Immature natural killer cell (primary cell): ENCODE data around the gene BHLHE23. TPM values are rescaled to one million over a fixed set of nuclear protein-coding genes. Genes with fewer than 3 reads are reported as not detected.

Experiments
- DNase-seq, 3 donors: peaks; one replicate each; pipeline ENCODE4 v3.0.0; 2022; ENCODE audit warnings: mixed read lengths in 1 of 3
- H3K27ac Mint-ChIP-seq, 6 donors: one replicate each; pipeline ENCODE4 v1.8.0; 2020; ENCODE audit warnings: mixed read lengths in 6 of 6, mild to moderate bottlenecking in 5 of 6, inconsistent platforms in 4 of 6, moderate library complexity in 3 of 6
- H3K27me3 Mint-ChIP-seq, 3 donors: one replicate each; pipeline ENCODE4 v1.8.0; 2020 to 2021; ENCODE audit warnings: low read depth in 3 of 3, mild to moderate bottlenecking in 3 of 3, mixed read lengths in 3 of 3, moderate library complexity in 3 of 3, inconsistent platforms in 1 of 3
- H3K36me3 Mint-ChIP-seq, 3 donors: one replicate each; pipeline ENCODE4 v1.8.0; 2020; ENCODE audit warnings: mixed read lengths in 3 of 3, inconsistent platforms in 2 of 3, mild to moderate bottlenecking in 2 of 3
- H3K4me1 Mint-ChIP-seq, 2 donors: one replicate each; pipeline ENCODE4 v1.8.0; 2020; ENCODE audit warnings: inconsistent platforms in 2 of 2, mild to moderate bottlenecking in 2 of 2, mixed read lengths in 2 of 2, moderate library complexity in 1 of 2
- H3K4me3 Mint-ChIP-seq, 5 donors: one replicate each; pipeline ENCODE4 v1.8.0; 2020; ENCODE audit warnings: mild to moderate bottlenecking in 5 of 5, mixed read lengths in 5 of 5, inconsistent platforms in 3 of 5, moderate library complexity in 3 of 5
- H3K9me3 Mint-ChIP-seq, 6 donors: one replicate each; pipeline ENCODE4 v1.8.0; 2020; ENCODE audit warnings: mild to moderate bottlenecking in 6 of 6, mixed read lengths in 6 of 6, inconsistent platforms in 4 of 6, moderate library complexity in 3 of 6
- polyA plus RNA-seq, 3 donors: library from polyadenylated mRNA; unstranded; fragments of 300-500 nt; fragmentation: Illumina TruSeq; gene quantifications; one replicate each; pipeline ENCODE4 v1.2.3, GENCODE V29; 2021

Gene BHLHE23
- polyA plus RNA-seq, result not detected

DNA sequence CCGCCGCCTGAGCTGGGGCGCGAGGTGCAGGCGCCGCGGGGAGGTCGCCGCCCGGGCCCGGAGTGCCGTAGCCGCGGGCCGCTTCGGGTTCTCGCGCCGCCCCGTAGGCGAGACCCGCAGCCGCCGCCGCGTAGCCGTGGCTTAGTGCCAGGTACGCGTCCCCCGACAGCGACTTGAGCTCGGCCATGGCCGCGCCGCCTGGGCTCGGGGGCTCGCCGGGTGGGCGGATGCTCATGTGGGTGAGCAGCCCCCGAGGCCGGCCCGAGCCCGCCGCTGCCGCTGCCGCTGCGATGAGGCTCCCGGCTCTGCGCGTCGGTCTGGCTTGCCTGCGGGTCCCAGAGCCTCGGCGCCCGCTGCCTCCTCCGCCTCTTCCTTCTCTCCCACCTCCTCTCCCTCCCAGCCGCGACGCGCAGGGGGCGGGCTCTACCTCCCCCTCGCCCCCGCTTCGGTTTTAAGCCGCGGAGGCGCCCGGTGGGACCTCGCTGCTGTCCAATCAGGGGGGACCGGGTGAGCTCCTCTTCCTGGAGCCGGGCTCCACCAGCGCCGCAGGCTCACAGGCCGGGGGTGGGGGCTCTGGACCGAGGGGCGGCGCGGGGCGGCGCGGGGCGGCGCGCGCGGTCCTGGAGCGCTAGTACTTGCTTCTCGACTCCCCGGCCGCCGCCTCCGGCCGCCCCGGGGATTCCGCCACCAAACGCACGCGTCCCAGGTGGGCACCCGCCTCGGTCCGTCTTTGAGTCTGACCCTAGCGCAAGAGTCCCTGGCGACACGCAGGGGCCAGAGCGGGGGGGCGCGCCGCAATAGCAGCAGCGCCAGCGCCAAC, at the start of gene BHLHE23:
TSS of gene BHLHE23 (minus strand) at position 425 of the 820 bp plus-strand sequence. CDS start at position 235, 190 bp downstream.
- peaks cover 0 to 4% (median 0%) of the 10 kb centered on the region in 6 donors for H3K9me3 Mint-ChIP-seq
- peak in 1 of 3 donors; percentile 14 for DNase-seq
- H3K27ac Mint-ChIP-seq, result no peak within 1 kb of the TSS

DNA sequence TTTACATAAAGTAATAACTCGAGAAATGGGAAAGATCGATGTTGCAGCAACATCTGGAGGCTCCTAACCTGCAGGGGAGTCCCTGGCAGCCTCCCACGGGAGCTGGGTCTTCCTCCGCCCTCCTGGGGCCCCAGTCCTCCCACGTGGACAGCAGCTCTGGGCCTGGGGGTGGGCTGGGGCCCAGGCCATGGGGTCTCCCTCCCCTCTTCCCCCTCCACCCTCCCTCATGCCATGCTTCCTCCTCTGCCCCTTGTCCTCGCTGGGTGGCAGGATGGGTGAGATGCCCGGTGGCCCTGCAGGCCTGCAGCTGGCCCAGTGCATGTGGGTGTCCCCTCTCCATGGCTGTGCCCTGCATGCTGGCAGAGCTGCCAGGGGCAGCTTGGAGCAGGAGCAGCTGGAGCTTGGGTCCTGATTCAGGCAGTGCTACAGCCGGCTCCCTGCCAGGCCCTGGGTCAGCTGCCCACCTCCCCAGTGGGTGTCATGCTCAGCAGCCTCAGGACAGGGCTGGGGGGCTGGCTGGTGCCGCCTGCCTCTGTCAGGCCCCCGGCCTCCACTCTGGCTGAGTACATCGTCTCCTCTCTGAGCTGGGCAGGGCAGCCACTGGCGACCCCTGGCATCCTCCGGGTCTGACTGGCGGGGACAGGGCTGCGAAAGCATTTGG, 48.9 kb upstream of the BHLHE23 start:
- H3K4me1 Mint-ChIP-seq, result no peaks in the 10 kb centered on the region
- no peak overlapping the region for H3K27ac Mint-ChIP-seq
- no peak overlapping the region for H3K4me3 Mint-ChIP-seq
- DNase-seq, result no peak
- no peaks in the 10 kb centered on the region for H3K36me3 Mint-ChIP-seq
- no peaks in the 10 kb centered on the region for H3K9me3 Mint-ChIP-seq
- H3K27me3 Mint-ChIP-seq, result peaks cover 2 to 3% (median 2%) of the 10 kb centered on the region in 3 donors

More for the DNA sequence above, at the start of gene BHLHE23:
- Mint-ChIP-seq H3K4me1 (peaks cover 7 to 19% of the 10 kb centered on the region in 2 donors), H3K27me3 (peaks cover 26 to 44% (median 35%) of the 10 kb centered on the region in 3 donors), H3K4me3 (no peak within 1 kb of the TSS), H3K36me3 (no peaks in the 10 kb centered on the region)

DNA sequence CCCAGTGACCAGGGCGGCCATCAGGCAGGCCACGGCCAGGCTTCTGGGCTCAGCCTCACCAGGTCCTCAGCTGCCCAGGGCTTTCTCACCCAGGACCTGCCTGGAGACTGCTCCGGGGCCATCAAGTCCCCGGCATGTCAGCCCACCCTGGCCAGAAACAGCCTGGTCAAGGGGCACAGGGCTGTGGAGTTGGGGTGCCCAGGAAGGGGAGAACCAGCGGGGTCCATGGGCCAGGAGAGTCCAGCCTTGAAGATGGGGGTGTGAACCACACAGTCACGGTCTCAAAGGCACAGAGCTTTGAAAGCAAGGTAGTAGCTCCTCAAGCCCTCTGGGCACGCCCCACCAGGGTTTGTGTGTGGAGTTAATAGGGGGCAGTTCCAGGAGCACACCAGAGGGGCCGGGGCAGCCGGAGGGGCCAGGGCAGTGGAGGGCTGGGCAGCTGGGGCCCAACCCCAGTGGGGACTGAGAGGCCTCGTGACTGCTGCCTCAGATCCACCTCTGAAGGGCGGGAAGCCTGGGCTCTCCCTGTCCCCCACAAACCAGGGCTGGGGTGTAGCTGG, 48.0 kb upstream of the BHLHE23 start:
- no peaks in the 10 kb centered on the region for H3K9me3 Mint-ChIP-seq
- no peak overlapping the region for H3K27ac Mint-ChIP-seq
- DNase-seq, result no peak
- no peak overlapping the region for H3K4me3 Mint-ChIP-seq
- H3K4me1 Mint-ChIP-seq, result no peaks in the 10 kb centered on the region
- peaks cover 2 to 3% (median 2%) of the 10 kb centered on the region in 3 donors for H3K27me3 Mint-ChIP-seq
- H3K36me3 Mint-ChIP-seq, result no peaks in the 10 kb centered on the region

DNA sequence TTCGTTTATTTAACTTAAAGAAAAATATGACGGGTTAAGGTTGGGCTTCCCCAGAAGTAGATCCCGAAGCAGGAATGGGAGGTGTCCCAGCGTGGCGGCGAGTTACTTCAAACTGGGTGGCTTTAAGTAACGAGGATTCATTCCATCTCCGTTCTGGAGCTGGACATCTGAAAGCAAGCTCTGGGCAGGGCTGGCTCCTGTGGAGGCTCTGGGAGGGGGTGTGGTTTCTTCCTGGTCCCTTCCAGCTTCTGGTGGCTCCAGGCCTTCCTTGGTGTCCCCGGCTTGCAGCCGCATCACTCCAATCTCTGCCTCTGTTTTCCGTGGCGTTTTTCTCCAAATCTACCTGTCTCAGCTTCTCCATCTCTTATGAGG, 47.3 kb upstream of the BHLHE23 start:
- H3K9me3 Mint-ChIP-seq, result no peaks in the 10 kb centered on the region
- no peak overlapping the region for H3K27ac Mint-ChIP-seq
- H3K27me3 Mint-ChIP-seq, result peaks cover 2 to 3% (median 2%) of the 10 kb centered on the region in 3 donors
- no peak overlapping the region for H3K4me3 Mint-ChIP-seq
- DNase-seq, result no peak
- no peaks in the 10 kb centered on the region for H3K4me1 Mint-ChIP-seq
- no peaks in the 10 kb centered on the region for H3K36me3 Mint-ChIP-seq

DNA sequence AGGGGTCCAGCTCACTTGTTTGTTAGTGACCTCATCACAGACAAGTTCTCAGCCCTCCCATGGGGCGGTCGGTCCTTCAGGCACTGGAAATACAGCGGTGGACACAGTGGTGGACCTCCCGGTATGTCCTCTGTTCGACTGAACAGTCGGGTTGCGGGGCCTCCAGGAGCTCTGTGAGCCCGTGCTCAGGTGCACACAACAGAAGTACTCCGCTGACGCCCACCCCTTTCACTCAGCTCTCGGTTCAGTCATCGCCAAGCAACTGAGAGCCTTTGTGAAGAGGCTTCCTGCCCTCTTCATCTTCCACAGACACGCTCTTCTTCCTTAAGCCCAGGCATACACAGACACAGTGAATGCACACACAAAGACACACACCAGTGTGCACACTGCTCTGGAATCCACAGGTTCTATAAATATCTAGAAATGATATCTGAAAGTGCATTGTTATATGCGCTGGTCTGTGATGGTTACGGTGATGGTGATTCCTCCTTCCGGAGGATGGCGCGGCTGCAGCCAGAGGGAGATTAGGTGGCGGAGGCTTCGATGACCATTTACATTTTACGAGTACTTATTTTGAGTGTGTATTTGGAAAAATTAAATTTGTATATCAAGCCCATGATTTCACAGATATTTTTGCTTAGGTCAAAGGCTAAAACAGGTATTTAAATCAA, 46.8 kb upstream of the BHLHE23 start:
- H3K9me3 Mint-ChIP-seq, result no peaks in the 10 kb centered on the region
- no peak overlapping the region for H3K4me3 Mint-ChIP-seq
- no peaks in the 10 kb centered on the region for H3K4me1 Mint-ChIP-seq
- H3K27me3 Mint-ChIP-seq, result peaks cover 2 to 3% (median 2%) of the 10 kb centered on the region in 3 donors
- no peak overlapping the region for H3K27ac Mint-ChIP-seq
- H3K36me3 Mint-ChIP-seq, result no peaks in the 10 kb centered on the region
- DNase-seq, result no peak

DNA sequence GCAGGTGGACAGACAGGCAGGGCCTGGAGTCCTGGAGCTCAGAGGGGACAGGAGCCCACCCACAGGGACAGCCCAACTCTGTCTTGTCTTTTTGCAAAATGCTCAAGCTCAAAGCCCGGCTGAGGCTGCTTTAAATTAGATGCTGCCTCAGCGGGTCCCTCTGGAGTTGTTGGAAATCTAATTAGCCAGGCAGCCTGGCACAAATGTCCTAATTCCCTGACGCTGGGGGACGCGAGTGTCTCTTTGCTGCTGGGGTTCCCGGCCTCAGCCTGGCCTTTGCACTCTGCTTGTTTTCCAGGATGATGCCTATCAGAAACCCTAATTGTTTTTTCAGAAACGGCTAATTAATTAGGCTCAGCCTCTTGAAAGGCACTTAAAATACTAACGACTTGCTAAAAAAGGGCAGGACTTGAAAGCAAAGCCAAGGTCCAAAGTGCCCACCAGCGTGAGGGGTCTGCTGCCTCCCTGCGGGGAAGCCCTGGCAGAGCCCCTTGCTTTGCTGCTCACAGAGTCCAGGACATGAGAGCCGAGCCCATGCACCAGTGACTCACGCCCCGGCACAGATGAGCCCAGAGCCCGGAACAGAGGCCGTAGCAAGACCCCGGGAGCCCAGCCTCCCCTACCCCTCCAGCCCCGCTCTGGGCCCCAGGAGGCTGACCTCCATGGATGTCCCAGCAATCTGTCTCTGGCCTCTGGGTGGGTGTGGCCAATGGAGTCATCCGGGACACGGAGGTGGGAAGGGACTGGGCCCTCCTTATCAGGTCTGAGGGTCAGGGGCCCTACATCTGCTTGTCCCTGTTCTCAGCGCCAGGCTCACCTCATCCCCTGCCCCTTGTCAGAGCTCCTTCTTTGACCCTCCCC, 46.0 kb upstream of the BHLHE23 start:
- H3K4me1 Mint-ChIP-seq, result no peaks in the 10 kb centered on the region
- no peaks in the 10 kb centered on the region for H3K36me3 Mint-ChIP-seq
- no peak overlapping the region for H3K4me3 Mint-ChIP-seq
- no peak overlapping the region for H3K27ac Mint-ChIP-seq
- H3K9me3 Mint-ChIP-seq, result no peaks in the 10 kb centered on the region
- no peak for DNase-seq
- H3K27me3 Mint-ChIP-seq, result peaks cover 2 to 4% (median 2%) of the 10 kb centered on the region in 3 donors

DNA sequence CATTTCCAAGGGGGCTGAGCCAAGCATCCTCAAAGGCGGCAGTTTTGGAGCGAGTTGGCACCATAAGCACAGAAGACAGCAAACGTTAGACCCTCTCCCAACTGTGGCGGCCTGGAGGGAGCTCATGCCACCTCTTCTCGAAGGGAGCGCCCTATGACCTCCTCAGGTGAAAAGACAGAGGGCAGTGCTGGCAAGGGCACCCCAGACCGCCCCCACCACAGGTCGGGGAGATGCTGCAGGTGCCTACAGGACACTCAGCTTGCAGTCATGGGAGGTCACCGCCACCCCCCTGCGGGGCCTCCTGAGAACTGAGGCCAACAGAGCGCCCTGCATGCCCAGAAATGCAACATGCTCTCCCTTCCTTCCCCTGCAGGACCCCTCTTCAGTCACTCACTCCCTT, 45.1 kb upstream of the BHLHE23 start:
- Mint-ChIP-seq H3K36me3 (no peaks in the 10 kb centered on the region), H3K9me3 (no peaks in the 10 kb centered on the region), H3K4me3 (no peak overlapping the region), H3K4me1 (no peaks in the 10 kb centered on the region), H3K27me3 (peaks cover 2 to 4% (median 2%) of the 10 kb centered on the region in 3 donors), H3K27ac (no peak overlapping the region)
- no peak for DNase-seq

DNA sequence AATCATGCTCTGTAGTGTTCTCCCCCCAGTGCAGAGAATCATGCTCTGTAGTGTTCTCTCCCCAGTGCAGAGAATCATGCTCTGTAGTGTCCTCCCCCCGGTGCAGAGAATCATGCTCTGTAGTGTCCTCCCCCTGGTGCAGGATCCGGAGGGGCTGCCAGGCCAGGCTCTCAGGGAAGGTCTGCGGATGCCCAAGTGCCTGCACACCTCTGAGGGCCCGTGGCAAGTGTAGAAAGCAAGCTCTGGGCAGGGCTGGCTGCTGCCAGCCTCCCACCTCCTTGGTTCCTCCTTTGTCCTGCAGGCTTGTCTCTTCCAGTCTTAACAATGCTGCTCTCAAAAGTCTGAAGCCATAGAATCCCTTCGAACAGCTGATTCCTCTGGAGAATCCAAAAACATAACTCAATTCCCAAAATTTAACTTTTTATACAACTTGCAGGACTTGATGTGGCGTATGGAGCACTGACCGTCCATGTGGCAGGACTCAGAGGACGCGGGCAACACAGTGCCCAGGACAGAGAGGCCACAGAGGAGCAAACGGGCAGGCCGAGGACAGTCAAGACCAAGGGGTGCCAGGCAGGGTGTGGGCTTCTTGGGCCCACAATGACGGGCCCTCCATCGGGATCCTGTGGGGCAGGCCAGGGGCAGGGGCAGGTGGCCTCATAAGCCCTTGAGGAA, 44.6 kb upstream of the BHLHE23 start:
- no peak overlapping the region for H3K4me3 Mint-ChIP-seq
- no peaks in the 10 kb centered on the region for H3K9me3 Mint-ChIP-seq
- H3K36me3 Mint-ChIP-seq, result no peaks in the 10 kb centered on the region
- DNase-seq, result no peak
- H3K4me1 Mint-ChIP-seq, result no peaks in the 10 kb centered on the region
- peaks cover 2 to 6% (median 4%) of the 10 kb centered on the region in 3 donors for H3K27me3 Mint-ChIP-seq
- H3K27ac Mint-ChIP-seq, result no peak overlapping the region

DNA sequence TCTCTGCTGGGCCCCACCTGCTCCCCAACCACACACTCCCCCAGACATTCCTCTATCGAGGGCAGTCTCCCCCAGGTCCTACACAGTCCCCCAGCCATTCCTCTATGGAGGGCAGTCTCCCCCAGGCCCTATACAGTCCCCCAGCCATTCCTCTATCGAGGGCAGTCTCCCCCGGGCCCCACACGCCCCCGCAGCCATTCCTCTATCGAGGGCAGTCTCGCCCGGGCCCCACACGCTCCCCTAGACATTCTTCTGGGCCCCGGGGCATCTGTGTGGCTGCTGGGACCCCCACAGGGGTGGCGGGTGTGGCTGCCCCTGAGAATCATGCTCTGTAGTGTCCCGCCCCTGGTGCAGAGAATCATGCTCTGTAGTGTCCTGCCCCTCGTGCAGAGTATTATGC, 43.6 kb upstream of the BHLHE23 start:
- Mint-ChIP-seq H3K36me3 (no peaks in the 10 kb centered on the region), H3K27me3 (peaks cover 2 to 7% (median 4%) of the 10 kb centered on the region in 3 donors), H3K4me3 (no peak overlapping the region), H3K9me3 (no peaks in the 10 kb centered on the region), H3K4me1 (no peaks in the 10 kb centered on the region), H3K27ac (no peak overlapping the region)
- DNase-seq, result no peak

DNA sequence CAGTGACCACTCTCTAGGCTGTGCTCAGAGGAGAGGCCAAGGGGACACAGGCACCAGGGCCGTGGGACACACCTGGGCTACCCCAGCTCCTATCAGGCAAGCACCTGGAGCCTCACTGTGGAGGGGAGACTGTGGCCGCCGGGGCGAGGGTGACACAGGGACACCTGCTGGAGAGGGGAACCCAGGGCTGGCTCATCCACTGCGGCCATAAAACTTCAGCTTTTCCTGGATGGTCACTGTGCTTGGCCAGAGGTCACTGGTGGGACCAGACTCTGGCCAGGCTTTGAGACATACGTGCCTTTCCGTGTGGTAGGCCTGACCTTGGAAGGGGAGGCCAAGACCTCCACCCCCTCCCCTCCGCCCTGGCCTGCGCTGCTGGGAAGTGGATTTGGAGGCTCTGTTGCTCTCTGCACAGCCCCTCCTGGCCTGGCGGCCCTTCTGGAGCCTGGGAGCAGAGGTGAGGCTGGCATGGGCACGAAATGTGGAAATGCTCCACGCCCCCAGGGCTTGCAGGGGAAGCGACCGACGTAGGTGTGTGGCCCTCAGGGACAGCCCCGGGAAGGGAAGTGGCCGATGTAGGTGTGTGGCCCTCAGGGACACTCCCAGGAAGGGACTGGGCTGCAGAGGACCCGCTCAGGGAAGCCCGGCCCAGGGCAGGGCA, 42.9 kb upstream of the BHLHE23 start:
- H3K4me1 Mint-ChIP-seq, result no peaks in the 10 kb centered on the region
- no peaks in the 10 kb centered on the region for H3K9me3 Mint-ChIP-seq
- peaks cover 2 to 7% (median 4%) of the 10 kb centered on the region in 3 donors for H3K27me3 Mint-ChIP-seq
- no peak for DNase-seq
- H3K36me3 Mint-ChIP-seq, result no peaks in the 10 kb centered on the region
- no peak overlapping the region for H3K4me3 Mint-ChIP-seq
- no peak overlapping the region for H3K27ac Mint-ChIP-seq

DNA sequence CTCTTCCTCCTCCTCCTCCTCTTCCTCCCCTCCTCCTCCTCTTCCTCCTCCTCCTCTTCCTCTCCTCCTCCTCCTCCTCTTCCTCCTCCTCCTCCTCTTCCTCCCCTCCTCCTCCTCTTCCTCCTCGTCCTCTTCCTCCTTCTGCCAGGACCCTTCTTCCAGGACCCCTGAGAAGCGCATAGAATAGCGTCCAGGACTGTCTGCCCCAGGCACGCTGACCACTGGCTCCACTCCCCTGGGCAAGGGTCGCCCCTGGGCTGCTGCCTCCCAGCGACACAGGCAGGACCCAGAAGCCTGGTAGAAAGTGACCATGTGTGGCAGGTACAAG, 42.4 kb upstream of the BHLHE23 start:
- H3K27me3 Mint-ChIP-seq, result peaks cover 2 to 5% (median 4%) of the 10 kb centered on the region in 3 donors
- no peaks in the 10 kb centered on the region for H3K4me1 Mint-ChIP-seq
- no peak overlapping the region for H3K4me3 Mint-ChIP-seq
- no peaks in the 10 kb centered on the region for H3K9me3 Mint-ChIP-seq
- no peaks in the 10 kb centered on the region for H3K36me3 Mint-ChIP-seq
- DNase-seq, result no peak
- no peak overlapping the region for H3K27ac Mint-ChIP-seq

DNA sequence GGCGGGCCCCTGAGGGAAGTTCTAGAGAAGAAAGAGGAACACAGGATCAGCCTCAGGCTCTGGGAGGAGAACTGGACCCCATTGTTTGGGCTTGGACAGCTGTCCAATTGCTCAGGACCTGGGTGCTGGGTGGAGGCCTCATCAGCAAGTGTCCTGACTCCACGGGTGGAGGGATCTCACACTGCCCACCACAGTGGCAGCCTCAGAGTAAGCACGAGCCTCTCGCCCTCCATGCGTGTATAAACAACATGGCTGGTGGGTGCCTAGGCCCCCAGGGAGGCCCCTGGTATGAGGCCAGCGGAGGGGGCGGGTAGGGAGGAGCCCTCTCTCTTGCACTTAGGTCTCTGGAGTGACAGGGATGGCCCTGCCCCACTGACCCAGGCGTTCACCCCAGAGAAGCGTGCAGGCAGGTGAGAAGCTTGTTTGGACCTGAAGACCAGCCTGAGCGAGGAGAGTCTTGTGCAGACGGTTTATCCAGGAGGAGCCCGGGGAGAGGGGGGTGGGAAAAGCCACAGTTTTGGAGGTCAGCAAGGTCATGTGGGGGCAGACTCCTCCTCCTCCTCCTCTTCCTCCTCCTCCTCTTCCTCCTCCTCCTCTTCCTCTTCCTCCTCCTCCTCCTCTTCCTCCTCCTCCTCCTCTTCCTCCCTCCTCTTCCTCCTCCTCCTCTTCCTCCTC, 41.9 kb upstream of the BHLHE23 start:
- Mint-ChIP-seq H3K9me3 (no peaks in the 10 kb centered on the region), H3K27me3 (peaks cover under 1 to 5% (median 4%) of the 10 kb centered on the region in 3 donors), H3K27ac (no peak overlapping the region), H3K4me1 (no peaks in the 10 kb centered on the region), H3K4me3 (no peak overlapping the region), H3K36me3 (no peaks in the 10 kb centered on the region)
- no peak for DNase-seq
